Measurements from ENCODE around the gene RPTOR. TPM values are rescaled to one million over a fixed set of nuclear protein-coding genes. Genes with fewer than 3 reads are reported as not detected.

Gene RPTOR
- total RNA-seq, 2 experiments from 2014 or later: 48.1 to 87.8 TPM

DNA sequence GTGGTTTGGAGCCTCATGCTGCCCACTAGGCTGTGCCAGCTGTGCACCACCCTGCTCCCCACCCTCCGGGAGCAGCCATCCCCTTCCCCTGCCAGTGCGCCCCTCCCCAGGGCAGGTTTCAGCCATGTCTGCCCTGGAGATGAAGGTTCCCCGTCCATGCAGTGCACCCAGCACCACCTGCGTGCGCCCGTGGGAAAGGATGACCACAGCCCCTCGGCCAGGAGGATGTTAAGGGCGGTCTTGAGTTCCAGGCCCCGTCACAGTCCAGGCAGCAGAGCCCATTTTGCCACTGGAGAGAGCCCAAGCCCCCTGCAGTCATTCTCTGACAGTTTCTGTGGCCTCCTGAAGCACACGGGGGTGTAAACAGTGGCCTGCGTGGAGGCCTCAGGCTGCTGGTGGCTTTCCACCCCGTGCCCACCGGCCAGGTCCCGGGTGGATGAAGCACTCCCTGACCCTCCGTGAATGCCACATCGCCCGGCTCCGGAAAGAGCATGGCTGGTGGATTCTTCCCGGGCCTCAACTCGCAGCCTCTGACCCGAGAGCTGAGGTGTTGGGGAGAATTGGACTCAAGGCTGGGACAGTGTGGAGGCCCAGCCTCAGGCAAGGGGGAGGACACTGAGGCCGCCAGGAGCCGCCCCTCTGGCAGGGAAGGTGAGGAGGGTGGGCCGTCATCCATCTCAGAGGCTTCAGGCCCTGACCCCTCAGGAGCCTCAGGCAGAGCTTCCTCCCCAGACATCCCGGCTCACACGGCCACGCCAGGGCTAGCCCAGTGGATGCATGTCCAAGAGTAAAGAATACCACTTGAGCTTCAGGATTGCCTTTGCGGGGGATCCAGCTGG is 377.3 kb downstream of the RPTOR start:
- no peak overlapping the region for H3K27ac ChIP-seq (ENCODE audit: low read depth, low read length, poor library complexity, severe bottlenecking)
- H3K4me3 ChIP-seq (ENCODE audit: low read depth, low read length, poor library complexity, severe bottlenecking): no peak overlapping the region
- H2AFZ ChIP-seq (ENCODE audit: low read length): no peak overlapping the region
- TF ChIP-seq EZH2phosphoT487 (IDR thresholded peaks at IDR 0.05; ENCODE audit: borderline replicate concordance, low read depth, low read length): no peak
- TF ChIP-seq, protein P1, sequence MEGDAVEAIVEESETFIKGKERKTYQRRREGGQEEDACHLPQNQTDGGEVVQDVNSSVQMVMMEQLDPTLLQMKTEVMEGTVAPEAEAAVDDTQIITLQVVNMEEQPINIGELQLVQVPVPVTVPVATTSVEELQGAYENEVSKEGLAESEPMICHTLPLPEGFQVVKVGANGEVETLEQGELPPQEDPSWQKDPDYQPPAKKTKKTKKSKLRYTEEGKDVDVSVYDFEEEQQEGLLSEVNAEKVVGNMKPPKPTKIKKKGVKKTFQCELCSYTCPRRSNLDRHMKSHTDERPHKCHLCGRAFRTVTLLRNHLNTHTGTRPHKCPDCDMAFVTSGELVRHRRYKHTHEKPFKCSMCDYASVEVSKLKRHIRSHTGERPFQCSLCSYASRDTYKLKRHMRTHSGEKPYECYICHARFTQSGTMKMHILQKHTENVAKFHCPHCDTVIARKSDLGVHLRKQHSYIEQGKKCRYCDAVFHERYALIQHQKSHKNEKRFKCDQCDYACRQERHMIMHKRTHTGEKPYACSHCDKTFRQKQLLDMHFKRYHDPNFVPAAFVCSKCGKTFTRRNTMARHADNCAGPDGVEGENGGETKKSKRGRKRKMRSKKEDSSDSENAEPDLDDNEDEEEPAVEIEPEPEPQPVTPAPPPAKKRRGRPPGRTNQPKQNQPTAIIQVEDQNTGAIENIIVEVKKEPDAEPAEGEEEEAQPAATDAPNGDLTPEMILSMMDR (conservative IDR thresholded peaks at IDR 0.05; ENCODE audit: low read length): no peak
- ChIA-PET POLR2A (no interaction called here), CTCF (ENCODE audit: unreplicated experiment) (no interaction called here)
- no peak for DNase-seq (ENCODE audit: low spot score)
- H3K9me3 ChIP-seq (ENCODE audit: low read length): no peaks in the 10 kb centered on the region
- H3K79me2 ChIP-seq (ENCODE audit: insufficient read depth, low read depth, low read length): no peaks in the 10 kb centered on the region
- peaks cover 37% of the 10 kb centered on the region; the same call in 1 of the 2 replicates for H3K36me3 ChIP-seq (ENCODE audit: insufficient read depth, low read length)
- intact Hi-C loops (cut with micrococcal nuclease; ENCODE audit: unreplicated experiment): no loop called here
- no peaks in the 10 kb centered on the region for H3K4me1 ChIP-seq (ENCODE audit: insufficient read depth, low read length, poor library complexity, severe bottlenecking)
- H3K4me2 ChIP-seq (ENCODE audit: low read length): no peak overlapping the region
- no TSS peak for BruUV-seq (replicated peaks)
- no peaks in the 10 kb centered on the region for H3K9me2 ChIP-seq (ENCODE audit: insufficient read depth, low read length)
- H4K20me1 ChIP-seq (ENCODE audit: insufficient read depth, low read length): no peaks in the 10 kb centered on the region

- Histone ChIP-seq H3K79me2 (ENCODE audit: insufficient read depth, low read depth, low read length) (no peaks in the 10 kb centered on the region), H2AFZ (ENCODE audit: low read length) (no peak overlapping the region), H3K4me1 (ENCODE audit: insufficient read depth, low read length, poor library complexity, severe bottlenecking) (no peaks in the 10 kb centered on the region), H3K27ac (ENCODE audit: low read depth, low read length, poor library complexity, severe bottlenecking) (no peak overlapping the region), H3K9me2 (ENCODE audit: insufficient read depth, low read length) (no peaks in the 10 kb centered on the region), H3K36me3 (ENCODE audit: insufficient read depth, low read length) (peaks cover 42% of the 10 kb centered on the region; the same call in 1 of the 2 replicates), H3K4me3 (ENCODE audit: low read depth, low read length, poor library complexity, severe bottlenecking) (no peak overlapping the region), H3K9me3 (ENCODE audit: low read length) (no peaks in the 10 kb centered on the region), H3K4me2 (ENCODE audit: low read length) (no peak overlapping the region), H4K20me1 (ENCODE audit: insufficient read depth, low read length) (no peaks in the 10 kb centered on the region)
- BruUV-seq (replicated peaks): no TSS peak
- TF ChIP-seq, protein P1 (conservative IDR thresholded peaks at IDR 0.05; ENCODE audit: low read length): no peak
- TF ChIP-seq EZH2phosphoT487 (IDR thresholded peaks at IDR 0.05; ENCODE audit: borderline replicate concordance, low read depth, low read length): no peak
- intact Hi-C loops (cut with micrococcal nuclease; ENCODE audit: unreplicated experiment): no loop called here
- POLR2A ChIA-PET: no interaction called here
- DNase-seq (ENCODE audit: low spot score): no peak
- CTCF ChIA-PET (ENCODE audit: unreplicated experiment): no interaction called here
Observed at GRCh38 chr17:80922580-80923160, 378.0 kb downstream of the RPTOR start.

All from OCI-LY7 (cell line).